SHP77 treated with DMSO at 0.1 percent for 48 hours (cell line): Measurements from ENCODE around the gene RIN1.
"Not testable (repeated sequence)": the region's sequence is repeated elsewhere in the genome, so short reads cannot be mapped to it uniquely, and the experiment has no call there.

Source experiments
- DNase-seq: peaks from one replicate; lab custom pipeline; 2025; lab: John Stamatoyannopoulos, UW

Gene RIN1

GRCh38 chr11:66333896-66334604, 2.2 kb downstream of the RIN1 start:
- no peak for DNase-seq

GRCh38 chr11:66333220-66333877, 2.9 kb downstream of the RIN1 start:
- no peak for DNase-seq

GRCh38 chr11:66332371-66333219, 3.6 kb downstream of the RIN1 start:
- no peak for DNase-seq

- no peak for DNase-seq
Observed at GRCh38 chr11:66331542-66332370, 4.5 kb downstream of the RIN1 start.

GRCh38 chr11:66330931-66331330, 5.3 kb downstream of the RIN1 start:
- DNase-seq, result no peak

- no peak for DNase-seq
Observed at GRCh38 chr11:66329165-66329673, 7.0 kb downstream of the RIN1 start.

GRCh38 chr11:66328302-66329144, 7.7 kb downstream of the RIN1 start:
- DNase-seq, result peak; percentile 93

GRCh38 chr11:66328031-66328301, 8.3 kb downstream of the RIN1 start:
- DNase-seq, result no peak

GRCh38 chr11:66327171-66328030, 8.8 kb downstream of the RIN1 start:
- no peak for DNase-seq

- DNase-seq, result no peak
Observed at GRCh38 chr11:66326261-66327111, 9.7 kb downstream of the RIN1 start.

- DNase-seq, result no peak
Observed at GRCh38 chr11:66325263-66325671, 11.0 kb downstream of the RIN1 start.

GRCh38 chr11:66324664-66325063, 11.6 kb downstream of the RIN1 start:
- DNase-seq, result no peak

GRCh38 chr11:66323684-66324083, 12.6 kb downstream of the RIN1 start:
- DNase-seq, result no peak

GRCh38 chr11:66322732-66323427, 13.4 kb downstream of the RIN1 start:
- DNase-seq, result no peak

GRCh38 chr11:66321606-66322005, 14.6 kb downstream of the RIN1 start:
- no peak for DNase-seq

- not testable (repeated sequence) for DNase-seq
Observed at GRCh38 chr11:66320748-66321147, 15.5 kb downstream of the RIN1 start.

- DNase-seq, result not testable (repeated sequence)
Observed at GRCh38 chr11:66320289-66320688, 15.9 kb downstream of the RIN1 start.

GRCh38 chr11:66318600-66318970, 17.6 kb downstream of the RIN1 start:
- DNase-seq, result no peak
